T-helper 1 cell treated with Interleukin-12 subunit alpha and Interleukin-12 subunit beta and Interleukin-4 antibody, amounts not matched to agents 30 ng/mL and 1 ng/mL, for 36 hours (primary cell): ENCODE results near the gene NRP1. TPM values are rescaled to one million over a fixed set of nuclear protein-coding genes. Genes with fewer than 3 reads are reported as not detected.

Experiments used
- intact Hi-C: fragments of 100-400 bp; cut with micrococcal nuclease; formaldehyde crosslinking; loops from one replicate; pipeline ENCODE4 v1.15.1; 2024
- total RNA-seq: library from RNA; stranded (reverse); gene quantifications from 2 replicates; pipeline ENCODE4 v1.2.3, GENCODE V29; 2022

The NRP1 gene
- total RNA-seq, 1 donor from 2014 or later = 3.4 TPM

DNA sequence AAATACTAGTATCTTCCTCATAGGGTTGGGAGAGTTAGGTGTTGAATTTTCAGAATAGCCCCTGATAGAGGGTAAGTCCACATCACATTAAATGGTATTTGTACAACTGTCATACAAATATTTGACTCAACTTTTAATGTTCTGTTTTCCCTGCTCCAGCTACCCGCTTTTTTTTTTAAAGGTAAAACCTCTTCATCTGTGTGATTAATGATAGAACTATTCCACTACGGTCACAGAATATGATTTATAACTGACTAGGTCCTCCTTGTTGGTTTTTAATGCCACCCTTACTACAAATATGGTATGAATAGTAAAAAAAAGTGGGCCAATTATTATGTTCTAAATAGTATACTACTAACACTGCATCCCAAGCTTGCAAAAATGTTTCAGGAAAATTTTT, 15.6 kb upstream of the NRP1 start:
- intact Hi-C loops = no loop called here

DNA sequence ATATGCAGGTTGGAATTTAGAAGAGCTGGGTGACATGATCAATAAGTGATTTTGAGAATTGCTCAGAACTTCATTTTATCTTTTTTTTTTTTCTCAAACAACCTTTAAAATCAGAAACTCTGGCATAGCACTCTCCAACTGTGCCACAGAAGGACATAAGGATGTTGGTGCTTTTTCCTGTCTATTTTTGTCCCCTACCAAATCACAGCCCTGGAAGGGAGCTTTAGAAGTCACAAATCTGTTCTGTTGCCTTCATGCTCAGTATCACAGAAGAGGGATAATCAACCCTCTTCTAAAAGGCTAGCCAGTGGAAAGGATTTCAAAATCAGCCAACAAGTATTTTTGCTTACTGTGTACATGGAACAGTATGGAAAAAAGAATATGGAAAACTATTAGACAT, 14.8 kb upstream of the NRP1 start:
- intact Hi-C loops = no loop called here

DNA sequence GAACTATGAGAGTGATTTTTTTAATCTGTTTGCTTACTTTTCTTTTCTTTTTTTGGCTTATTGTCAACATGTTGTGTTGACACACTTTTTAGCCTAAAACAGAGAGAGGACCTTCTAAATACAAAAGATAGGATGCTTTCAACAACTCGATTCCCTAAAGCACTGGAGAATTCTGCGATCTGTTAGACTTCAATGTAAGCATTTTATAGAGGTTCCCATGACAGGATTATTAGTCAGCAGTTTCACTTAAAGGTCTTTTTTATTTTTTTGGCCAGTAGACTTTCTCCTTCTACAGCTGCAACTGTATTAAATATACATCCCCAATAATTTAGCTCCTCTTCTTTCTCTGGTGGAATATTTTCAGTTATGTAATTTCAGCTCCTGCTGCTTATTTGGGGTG, 12.7 kb upstream of the NRP1 start:
- intact Hi-C loops = no loop called here

DNA sequence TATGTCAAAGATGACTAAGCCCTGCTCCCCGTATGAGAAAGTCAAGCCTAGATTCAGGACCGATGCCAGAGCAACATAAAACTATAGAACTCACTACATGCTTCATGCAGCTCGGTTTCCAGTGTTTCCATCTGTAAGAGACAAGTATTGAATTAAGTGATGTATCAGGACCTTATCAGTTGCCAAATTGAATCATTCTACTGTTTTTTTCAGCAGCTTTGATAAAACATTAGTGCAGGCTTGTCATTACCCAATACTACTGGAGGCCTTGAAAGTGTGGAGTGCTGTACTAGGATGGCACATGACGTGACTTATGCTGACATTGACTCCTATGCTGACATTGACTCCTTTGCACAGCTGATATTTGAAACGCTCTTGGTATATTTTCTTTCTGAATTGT, 10.8 kb upstream of the NRP1 start:
- intact Hi-C loops = no loop called here

DNA sequence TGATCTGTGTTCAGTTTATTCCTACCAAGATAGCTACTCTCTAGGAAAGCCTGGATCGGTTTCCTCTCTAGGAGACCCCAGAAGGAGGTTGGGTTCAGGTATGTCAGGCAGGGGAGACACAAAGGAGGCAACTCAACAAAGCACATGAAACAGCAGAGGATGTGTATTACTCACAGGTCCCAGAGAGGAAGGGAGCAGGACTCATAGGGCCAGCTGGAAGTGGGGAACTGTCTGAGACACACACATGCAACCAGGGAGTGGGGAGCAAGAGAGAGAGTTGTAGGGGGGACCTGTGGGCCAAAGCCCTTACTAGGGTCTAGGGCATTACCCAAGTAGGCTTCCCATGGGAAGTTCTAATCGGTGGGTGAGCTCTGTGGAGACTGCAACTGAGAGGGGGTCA, 10.2 kb upstream of the NRP1 start:
- intact Hi-C loops = no loop called here

DNA sequence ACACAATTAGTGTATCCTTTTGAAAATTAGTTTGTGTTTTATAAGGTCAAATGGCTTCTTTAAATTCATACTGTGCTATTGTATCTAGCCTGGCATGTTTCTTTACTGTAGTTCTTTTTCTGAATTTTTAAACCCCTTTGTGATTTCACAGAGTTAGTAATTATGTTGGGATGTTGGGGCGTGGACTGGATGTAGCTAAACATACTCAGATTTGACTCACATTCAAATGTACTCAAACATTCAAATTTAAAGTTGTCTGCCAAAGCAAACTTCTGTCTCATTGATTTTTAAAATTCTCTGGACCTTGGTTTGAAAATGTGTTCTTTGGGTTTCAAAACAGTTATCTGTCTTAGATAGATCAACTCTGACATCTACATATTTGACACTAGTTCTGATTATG, 7.2 kb upstream of the NRP1 start:
- intact Hi-C loops = no loop called here

DNA sequence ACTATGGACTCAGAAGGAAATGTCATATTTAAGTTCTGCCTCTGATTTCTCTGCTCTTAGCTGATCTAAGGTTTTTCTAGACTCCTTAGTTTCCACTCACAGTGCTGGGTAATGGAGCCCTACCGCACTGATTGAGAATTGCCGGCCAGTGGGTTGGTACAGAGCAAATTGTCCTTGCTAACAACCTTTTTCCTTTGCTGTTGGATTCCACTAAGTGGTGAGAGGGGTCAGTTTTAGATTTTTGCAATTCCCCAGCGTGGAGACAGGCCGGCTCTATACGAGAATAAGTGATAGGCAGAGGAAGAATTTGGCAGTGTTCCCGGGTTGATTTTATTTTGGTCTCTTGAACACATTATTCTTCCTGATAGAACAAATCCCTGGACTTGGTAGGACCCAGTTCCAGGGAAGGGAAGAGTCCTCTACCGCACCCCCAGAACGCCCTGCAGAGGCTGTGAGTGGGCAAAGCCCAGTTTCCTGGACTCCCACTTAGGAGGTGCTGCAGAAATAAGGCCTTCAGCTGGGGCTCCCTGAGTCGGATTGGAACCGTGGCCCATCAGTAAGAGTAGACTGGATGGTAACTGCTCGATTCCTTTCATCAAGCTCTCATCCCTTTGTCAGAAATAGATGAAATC, 3.0 kb upstream of the NRP1 start:
- intact Hi-C loops = loop anchor here (10.0 kb wide), 2 partner anchors 787 to 947 kb away; no protein-coding TSS in a partner anchor

DNA sequence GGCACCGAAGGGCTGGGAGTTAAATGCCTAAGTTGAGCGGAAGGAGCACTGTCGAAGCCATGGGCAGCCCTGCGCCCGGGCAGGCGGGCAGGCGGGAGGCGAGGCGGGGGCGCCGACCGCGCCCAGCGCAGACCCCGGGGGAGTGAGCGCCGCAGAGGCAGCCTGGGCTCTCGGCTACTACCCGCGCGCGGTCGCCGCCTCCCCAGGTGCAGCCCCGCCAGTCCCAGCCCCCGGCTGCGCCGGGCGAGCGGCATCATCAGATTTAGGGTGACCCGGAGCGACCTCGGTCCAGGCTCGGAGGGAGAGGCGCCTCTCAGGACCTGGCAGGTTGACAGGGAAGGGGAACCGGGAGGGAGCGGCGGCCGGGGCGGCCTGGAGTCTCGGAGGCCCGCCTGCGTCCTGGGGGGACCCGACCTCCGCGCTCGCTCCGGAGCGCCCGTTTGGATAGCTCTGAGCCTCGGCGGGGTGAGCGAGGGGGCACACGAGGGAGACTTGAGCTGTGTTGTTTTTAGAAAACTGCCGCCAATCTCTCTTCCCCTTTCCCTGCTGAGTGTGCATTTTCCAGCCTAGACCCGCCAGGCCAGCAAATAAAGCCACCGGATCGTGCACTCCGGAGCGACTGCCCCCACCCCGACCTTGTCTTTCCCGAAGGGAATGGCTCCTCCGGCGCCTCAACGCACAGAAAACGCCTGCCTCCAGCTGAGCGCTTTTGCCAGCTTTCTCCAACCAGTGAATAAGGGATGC, 2.3 kb upstream of the NRP1 start:
- intact Hi-C loops = loop anchor here (10.0 kb wide), 2 partner anchors 788 to 948 kb away; no protein-coding TSS in a partner anchor

DNA sequence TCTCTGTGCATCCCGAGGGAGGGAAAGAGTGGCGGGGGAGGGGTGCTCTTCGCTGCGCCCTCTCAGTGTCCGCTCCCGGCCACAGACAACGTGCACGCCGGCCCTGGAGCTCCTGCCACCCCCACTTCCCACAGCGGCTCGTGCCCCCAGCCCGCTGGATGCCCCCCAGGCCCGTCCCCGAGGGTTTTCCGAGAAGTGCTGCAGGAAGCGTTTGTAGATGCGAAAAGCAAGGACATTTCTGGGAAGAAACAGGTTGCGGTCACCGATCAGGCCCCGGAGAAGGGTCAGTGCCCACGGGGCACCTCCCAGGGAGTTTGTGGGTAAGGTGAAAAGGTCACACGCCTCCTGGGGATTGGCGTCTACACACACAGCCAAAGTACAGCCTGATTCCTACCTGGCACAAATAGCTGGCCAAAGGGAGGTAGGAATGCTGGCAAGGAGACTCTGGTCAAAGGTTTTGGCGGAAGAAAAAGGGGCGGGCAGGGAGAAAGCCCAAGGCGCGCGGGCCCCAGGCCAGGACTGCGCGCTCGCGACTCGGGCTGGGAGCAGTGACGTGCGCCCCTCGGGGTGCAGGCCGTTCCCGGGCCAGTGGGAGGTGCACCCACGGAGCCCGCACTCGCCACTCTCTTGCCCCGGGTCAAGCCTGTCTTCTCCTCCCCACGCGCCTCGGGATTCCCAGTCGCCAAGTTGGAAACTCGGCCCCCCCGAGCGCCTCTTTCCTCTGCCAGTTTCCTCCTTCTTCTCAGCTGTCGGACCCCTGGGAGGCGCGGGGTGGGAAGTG, 1.5 kb upstream of the NRP1 start:
- intact Hi-C loops = loop anchor here (10.0 kb wide), 2 partner anchors 789 to 949 kb away; no protein-coding TSS in a partner anchor

DNA sequence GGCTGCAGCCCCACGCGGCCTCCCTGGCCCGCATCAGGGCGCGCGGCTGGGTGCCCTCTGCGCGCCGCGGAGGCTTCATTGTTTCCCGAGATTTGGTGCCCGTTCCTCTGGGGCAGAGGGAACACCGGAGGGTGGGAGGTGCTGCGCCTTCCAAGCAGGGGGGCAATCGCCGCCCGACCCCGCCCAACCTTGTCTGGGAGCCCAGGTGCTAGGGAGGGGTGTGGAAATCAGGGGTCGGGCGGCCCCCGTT, 1.0 kb upstream of the NRP1 start:
- intact Hi-C loops = loop anchor here (10.0 kb wide), 2 partner anchors 789 to 949 kb away; no protein-coding TSS in a partner anchor

DNA sequence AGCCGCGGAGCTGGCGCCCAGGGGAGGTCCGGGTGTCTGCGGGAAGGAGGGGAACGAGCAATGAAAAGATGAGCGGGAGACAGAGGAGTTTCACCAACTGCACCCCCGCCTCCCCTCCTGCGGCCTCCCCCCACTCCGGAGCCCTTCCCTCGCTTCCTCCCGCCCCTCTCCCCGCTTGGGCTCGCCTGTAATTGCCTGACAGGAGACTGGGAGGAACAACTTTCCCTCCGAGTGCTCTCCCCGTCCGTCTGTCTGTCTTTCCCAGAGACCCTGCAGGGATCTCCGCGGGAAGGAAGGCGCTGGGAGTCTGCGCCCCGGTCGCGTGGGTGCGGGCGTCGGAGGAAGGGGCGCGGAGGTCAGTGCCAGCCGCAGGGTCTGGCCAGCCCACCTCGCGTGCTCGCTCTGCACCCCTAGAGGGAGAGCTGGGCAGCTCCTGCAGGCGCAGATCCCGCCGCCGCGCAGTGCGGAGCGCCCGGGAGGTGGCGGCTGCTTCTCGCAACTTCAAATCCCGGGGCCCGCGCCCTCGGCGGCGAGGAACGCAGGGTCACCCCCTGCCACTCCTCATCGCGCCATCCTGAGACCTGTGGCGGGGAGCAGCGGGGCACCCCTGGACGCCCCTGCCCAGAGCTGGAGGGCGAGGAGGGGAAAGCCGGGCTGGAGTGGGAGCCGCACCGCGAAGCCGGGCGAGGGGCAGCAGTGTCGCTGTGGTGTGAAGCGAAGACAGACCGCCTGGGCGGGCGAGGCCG, 511 bp upstream of the NRP1 start:
- intact Hi-C loops = loop anchor here (10.0 kb wide), 2 partner anchors 790 to 950 kb away; no protein-coding TSS in a partner anchor

DNA sequence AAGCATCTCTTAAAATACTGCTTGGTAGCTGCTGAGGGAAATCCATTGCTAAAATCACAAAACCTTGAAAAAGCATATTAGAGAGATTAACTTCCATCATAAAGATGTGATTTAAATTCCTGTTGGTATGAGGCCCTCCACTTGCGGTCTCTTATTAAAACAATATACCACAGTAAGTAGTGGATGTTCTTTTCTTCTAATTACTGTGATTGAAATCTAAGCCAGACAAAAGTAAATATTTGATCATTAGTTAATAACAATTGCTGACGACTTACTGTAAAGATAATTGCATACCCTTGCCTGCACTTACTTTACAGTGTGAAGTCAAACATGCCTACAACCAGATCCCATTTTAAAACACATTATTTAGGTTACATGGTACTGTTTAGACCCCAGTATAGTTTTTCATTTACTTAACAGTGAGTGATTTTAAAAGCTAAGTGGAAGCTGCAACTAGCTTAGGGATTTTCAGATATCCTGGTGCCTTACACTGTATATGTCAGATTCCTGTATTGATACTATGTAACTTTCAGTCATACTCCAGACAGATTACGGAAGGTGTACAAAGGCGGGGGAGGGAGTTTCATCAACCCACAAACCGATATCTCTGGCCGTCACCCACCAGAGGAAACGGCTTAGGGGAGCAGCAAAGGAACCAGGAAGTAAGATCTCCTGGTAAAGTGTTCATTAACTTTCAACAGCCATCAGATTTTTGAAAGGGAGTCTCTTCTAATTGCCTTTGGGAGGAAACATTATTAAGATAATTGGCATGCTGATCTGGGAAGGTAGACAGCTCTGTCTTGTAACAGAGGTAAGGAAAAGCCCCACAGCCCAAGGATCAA, 986 bp downstream of the NRP1 start:
- intact Hi-C loops = loop anchor here (2.0 to 10.0 kb wide), 3 partner anchors 85 to 951 kb away; no protein-coding TSS in a partner anchor

DNA sequence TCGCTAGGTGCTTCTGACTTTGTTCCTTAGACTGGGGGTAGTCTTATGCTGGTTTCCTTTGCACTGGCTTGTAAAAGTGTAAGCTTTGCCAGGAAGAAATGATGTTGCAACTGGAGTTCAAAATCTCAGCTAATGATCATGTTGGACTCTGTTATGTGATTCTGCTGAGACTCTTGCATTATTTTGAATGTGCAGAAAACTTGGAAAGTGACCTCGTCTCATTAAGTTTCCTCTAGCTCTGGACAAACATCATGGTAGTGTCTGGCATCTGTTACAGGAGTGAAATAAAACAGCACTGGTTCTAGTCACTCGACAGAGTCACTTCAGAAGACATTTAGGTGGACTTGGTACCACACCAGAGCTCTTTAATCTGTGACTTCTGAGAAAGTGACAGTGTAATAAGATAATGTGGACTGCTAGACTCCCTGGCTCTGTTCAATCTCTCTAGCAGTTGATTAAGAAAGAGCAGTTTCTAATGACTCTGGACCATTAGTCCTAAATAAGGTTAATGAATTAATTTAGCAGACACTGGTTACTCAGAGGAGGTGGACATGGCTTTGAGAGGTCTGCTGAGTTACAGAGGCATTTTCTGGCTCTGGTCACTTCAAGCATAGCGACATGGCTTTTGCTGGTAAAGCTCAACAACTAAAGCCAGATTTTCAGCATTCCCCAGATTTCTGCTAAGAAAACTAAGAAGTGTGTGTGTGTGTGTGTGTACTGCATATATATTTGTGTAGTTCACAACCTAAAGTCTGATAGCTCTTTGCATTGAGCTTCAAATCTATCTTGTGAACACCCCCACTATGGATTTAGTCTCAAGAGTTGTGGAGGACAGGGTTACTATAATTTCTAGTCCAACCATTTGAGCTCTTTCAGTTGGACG, 2.0 kb downstream of the NRP1 start:
- intact Hi-C loops = loop anchor here (2.0 to 10.0 kb wide), 3 partner anchors 84 to 952 kb away; no protein-coding TSS in a partner anchor

DNA sequence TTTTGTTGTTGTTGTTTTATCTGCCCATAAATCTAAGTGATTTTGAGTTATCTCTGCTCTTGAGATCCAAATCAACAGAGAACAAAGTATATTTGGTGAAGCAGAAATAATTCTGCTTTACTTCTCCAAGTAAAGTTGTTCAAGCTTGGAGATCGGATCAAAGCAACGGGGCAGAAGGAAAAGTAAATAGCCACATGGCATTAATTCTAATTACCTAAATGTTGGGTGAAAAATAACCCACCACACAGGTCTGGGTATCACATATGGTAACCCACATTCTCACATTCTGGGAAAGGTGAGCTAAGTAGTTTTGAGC, 3.1 kb downstream of the NRP1 start:
- intact Hi-C loops = loop anchor here (10.0 kb wide), 2 partner anchors 793 to 953 kb away; no protein-coding TSS in a partner anchor

DNA sequence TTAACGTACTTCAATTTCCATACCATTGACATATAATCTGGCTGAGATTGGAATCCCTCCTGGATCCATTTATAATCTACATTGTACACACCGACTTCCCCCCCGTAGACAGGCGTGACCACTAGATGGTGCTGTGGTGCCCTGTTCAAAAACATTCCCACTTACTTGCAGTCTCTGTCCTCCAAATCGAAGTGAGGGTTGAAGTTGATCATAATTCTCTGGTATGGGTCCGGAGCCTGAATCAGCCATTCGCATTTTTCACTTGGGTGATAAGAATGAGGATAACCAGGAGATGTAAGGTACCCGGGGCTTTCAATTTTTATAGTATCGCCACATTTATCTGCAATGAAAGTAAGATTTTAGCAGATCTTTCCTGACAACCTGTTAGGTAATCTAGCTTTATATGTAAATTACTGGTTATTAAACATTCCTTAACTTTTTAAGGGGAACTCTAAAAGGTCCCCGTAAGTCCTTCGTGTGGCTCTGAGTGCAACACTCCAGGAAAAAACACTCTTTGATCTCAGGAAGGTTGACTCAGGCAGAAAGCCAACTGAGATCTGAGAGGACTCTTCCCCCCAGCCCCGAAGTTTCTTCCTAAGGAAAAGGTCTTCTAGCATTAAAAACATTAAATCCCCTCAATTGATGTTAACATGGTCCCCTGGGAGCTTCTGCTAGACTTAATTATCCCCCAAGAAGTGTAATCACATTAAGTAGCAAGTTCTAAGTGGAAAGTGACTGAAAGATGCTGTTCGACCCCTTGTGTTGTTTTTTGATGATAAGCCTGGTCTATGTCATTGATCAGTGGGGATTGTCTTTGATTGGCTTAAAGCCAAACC, 3.7 kb downstream of the NRP1 start:
- intact Hi-C loops = loop anchor here (1.0 to 10.0 kb wide), 4 partner anchors 137 to 1308 kb away; no protein-coding TSS in a partner anchor

DNA sequence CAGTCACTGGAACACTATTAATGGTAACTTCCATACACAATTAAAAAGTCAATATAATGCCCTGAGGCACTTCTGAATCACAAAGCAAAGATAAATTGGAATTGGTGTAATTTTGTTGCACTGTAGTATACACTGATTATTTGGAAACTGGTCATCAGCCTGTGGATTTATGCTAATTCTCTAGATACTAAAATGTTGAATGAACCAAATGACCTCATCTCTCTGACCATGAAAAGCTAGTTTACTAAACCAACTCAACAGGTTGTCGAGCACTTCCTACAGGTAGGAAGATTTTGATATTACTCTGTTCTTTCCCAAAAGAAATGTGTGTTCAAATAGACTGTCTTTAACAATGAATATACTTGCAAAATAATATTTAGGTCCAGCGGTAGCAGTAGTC, 5.3 kb downstream of the NRP1 start:
- intact Hi-C loops = no loop called here

DNA sequence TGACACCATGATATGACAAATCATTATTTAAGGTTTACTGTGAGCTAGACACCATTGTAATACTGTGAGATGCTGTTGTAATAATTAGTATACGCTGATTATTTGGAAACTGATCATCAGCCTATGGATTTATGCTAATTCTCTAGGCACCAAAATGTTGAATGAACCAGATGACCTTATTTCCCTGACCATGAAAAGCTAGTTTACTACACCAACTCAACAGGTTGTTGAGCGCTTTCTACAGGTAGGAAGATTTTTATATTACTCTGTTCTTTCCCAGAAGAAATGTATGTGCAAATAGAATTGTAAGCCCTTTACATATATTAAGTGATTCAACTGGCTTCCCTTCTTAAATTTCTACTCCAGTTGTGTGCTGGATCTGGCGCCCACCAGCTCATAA, 6.2 kb downstream of the NRP1 start:
- intact Hi-C loops = no loop called here

DNA sequence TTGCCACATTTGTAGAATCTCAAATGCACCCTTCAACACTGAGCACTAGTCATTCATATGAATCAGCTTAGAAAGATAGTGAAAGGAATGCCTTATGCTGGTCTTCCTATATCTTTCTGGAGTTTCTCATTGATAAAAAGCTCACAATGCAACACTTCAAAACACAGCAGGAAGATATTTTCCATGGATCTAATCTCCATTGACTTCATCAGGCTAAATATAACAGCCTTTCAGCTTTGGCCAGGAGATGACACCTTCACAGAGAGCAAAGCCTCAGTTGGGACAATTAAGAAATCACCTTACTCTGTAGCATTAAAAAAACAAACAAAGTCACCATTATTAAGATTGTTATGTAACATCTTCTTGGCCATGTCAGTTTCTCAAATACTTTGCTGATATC, 6.7 kb downstream of the NRP1 start:
- intact Hi-C loops = no loop called here

DNA sequence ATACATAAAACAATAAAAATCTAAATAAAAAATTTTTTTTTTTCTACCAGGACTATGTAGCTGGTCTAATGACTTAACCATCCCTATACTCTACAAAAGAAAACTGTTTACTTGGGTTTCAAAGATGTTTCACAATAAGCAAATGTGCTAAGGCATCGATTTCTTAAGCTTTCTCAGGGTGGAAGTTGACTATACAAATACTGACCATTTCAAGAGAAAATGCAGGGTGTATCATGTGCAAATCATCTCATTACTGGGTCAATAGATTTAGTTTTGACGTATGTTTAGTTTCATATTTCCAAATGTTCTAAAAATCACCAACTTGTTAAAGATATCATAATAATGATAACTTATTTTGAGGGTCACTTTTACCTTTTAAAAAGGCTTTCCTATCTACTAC, 7.5 kb downstream of the NRP1 start:
- intact Hi-C loops = no loop called here
